GM12874 (cell line): ENCODE data around the gene CELA3A.
A peak's percentile ranks its signal among the peaks of the same experiment; 100 is the strongest.

ENCODE experiments used
- TF ChIP-seq, protein P1 (sequence below): IDR thresholded peaks from 2 replicates; pipeline ENCODE4 v1.5.1; 2011; ENCODE audit warnings: low read depth, mild to moderate bottlenecking, control low read depth, low read length, moderate library complexity; ENCODE audit not compliant: insufficient read depth

CELA3A gene

DNA sequence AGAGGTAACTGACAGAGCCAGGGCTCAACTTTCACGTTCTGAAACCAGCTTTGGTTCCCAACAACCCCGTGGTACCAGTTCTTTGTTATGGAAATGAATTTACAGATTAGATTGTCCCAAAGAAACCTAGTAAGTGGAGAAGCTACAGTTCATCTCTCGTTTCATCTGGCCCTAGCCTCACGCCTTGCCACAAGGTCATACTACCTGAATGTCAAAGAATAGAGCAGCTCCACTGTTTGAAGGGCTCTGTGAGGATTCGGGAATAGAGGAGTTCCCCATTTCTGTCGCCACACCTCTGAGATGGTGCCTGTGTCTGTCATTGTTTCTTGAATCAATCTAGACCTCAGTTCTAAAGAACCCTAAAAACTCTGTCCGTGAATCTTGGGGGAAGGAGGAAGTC, 36.1 kb downstream of the CELA3A start:
- TF ChIP-seq, protein P1, sequence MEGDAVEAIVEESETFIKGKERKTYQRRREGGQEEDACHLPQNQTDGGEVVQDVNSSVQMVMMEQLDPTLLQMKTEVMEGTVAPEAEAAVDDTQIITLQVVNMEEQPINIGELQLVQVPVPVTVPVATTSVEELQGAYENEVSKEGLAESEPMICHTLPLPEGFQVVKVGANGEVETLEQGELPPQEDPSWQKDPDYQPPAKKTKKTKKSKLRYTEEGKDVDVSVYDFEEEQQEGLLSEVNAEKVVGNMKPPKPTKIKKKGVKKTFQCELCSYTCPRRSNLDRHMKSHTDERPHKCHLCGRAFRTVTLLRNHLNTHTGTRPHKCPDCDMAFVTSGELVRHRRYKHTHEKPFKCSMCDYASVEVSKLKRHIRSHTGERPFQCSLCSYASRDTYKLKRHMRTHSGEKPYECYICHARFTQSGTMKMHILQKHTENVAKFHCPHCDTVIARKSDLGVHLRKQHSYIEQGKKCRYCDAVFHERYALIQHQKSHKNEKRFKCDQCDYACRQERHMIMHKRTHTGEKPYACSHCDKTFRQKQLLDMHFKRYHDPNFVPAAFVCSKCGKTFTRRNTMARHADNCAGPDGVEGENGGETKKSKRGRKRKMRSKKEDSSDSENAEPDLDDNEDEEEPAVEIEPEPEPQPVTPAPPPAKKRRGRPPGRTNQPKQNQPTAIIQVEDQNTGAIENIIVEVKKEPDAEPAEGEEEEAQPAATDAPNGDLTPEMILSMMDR: no peak

- TF ChIP-seq, protein P1: no peak
Observed at GRCh38 chr1:22038036-22038435, 36.6 kb downstream of the CELA3A start.

DNA sequence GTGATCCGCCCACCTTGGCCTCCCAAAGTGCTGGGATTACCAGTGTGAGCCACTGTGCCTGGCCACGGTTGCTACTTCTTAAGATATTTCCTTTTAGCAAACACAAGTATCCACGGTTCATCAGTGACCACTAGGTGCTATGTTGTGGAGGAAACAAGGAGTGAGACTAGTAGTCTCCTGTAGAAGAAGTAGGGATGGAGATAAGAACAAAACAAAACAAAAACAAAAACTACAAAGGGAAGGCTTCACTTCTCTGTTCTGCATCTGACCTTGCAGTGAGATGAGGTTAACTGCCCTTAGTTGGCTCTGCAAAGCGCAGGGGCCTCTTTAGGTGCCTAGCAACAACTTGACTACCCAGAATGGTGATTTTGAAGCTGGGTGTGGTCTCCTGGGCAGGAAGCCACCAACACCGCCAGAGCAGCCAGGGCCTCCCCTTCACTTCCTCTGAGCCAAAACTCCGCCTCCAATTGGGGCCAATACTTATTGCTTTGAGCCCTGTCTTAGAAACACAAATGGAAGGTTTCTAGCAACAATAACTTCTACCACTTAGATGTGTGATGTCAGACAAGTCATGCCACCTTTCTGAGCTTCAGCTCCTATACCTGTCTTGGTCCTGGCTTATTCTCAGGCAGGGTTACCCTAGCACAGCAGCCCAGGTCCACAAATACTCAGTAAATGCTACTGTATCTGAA, 38.3 kb downstream of the CELA3A start:
- TF ChIP-seq, protein P1: peak; percentile 26; the same call in 1 of the 2 replicates

GRCh38 chr1:22040286-22040623, 38.8 kb downstream of the CELA3A start:
- TF ChIP-seq, protein P1: no peak

GRCh38 chr1:22041505-22041904, 40.0 kb downstream of the CELA3A start:
- TF ChIP-seq, protein P1: no peak

GRCh38 chr1:22043198-22043769, 41.8 kb downstream of the CELA3A start:
- TF ChIP-seq, protein P1: no peak

- TF ChIP-seq, protein P1: no peak
Observed at GRCh38 chr1:22044690-22045420, 43.4 kb downstream of the CELA3A start.
